HG02840 (cell line): ENCODE measurements around the gene AKAP1.
"Not testable (repeated sequence)": the region's sequence is repeated elsewhere in the genome, so short reads cannot be mapped to it uniquely, and the experiment has no call there.

Experiments
- ATAC-seq: cut with Tn5 transposase; IDR thresholded peaks from one replicate; pipeline ENCODE4 v1.9.1; 2021; ENCODE audit warnings: mild to moderate bottlenecking, moderate library complexity, moderate number of reproducible peaks; ENCODE audit not compliant: unreplicated experiment, low FRiP score

AKAP1 gene

DNA sequence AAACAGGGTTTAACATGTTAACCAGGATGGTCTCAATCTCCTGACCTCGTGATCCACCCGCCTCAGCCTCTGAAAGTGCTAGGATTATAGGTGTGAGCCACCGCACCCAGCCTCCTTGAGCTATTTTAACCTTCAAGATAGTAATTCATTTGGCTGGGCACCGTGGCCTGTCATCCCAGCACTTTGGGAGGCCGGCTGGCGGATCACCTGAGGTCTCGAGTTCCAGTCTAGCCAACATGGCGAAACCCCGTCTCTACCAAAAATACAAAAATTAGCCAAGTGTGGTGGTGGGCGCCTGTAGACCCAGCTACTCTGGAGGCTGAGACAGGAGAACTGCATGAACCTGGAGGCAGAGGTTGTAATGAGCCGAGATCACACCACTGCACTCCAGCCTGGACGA, 17.6 kb downstream of the AKAP1 start:
- not testable (repeated sequence) for ATAC-seq

DNA sequence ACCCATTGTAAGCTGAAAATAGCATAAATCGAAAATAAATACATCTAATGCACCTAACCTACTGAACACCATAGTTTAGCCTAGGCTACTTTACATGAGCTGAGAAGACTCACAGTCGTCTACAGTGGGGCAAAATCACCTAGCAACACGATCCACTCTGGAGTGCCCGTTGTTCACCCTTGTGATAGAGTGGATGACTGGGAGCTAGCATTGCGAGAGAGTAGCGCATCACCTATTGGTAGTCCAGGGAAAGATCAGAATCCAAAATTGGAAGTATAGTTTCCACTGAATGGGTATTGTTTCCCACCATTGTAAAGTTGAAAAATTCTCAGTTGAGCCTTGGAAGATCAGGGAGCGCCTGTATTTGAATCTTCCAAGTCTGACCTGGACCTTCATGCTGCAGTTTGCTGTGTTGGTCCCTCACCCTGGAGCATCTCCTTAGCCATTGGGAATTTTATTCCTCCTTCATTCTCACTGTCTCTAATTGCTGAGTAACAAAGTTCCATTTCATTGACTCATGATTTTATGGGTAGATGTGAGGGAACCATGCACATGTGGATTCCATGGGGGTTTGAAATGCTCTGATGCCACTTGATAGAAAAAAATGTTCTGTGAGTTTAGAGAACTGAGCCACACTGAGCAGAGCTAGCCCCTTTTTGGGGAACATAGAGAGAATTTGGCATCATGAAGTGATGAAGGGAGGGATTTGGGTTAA, 19.6 kb downstream of the AKAP1 start:
- no peak for ATAC-seq

DNA sequence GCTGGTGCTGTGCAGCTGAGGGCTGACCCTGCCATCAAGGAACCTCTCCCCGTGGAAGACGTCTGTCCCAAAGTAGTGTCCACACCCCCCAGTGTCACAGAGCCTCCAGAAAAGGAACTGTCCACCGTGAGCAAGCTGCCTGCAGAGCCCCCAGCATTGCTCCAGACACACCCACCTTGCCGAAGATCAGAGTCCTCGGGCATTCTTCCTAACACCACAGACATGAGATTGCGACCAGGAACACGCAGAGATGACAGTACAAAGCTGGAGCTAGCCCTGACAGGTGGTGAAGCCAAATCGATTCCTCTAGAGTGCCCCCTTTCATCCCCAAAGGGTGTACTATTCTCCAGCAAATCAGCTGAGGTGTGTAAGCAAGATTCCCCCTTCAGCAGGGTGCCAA, 20.5 kb downstream of the AKAP1 start:
- ATAC-seq: no peak

DNA sequence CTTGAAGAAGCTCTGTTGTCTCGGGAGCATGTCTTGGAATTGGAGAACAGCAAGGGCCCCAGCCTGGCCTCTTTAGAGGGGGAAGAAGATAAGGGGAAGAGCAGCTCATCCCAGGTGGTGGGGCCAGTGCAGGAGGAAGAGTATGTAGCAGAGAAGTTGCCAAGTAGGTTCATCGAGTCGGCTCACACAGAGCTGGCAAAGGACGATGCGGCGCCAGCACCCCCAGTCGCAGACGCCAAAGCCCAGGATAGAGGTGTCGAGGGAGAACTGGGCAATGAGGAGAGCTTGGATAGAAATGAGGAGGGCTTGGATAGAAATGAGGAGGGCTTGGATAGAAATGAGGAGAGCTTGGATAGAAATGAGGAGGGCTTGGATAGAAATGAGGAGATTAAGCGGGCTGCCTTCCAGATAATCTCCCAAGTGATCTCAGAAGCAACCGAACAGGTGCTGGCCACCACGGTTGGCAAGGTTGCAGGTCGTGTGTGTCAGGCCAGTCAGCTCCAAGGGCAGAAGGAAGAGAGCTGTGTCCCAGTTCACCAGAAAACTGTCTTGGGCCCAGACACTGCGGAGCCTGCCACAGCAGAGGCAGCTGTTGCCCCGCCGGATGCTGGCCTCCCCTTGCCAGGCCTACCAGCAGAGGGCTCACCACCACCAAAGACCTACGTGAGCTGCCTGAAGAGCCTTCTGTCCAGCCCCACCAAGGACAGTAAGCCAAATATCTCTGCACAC, 21.2 kb downstream of the AKAP1 start:
- ATAC-seq: no peak

DNA sequence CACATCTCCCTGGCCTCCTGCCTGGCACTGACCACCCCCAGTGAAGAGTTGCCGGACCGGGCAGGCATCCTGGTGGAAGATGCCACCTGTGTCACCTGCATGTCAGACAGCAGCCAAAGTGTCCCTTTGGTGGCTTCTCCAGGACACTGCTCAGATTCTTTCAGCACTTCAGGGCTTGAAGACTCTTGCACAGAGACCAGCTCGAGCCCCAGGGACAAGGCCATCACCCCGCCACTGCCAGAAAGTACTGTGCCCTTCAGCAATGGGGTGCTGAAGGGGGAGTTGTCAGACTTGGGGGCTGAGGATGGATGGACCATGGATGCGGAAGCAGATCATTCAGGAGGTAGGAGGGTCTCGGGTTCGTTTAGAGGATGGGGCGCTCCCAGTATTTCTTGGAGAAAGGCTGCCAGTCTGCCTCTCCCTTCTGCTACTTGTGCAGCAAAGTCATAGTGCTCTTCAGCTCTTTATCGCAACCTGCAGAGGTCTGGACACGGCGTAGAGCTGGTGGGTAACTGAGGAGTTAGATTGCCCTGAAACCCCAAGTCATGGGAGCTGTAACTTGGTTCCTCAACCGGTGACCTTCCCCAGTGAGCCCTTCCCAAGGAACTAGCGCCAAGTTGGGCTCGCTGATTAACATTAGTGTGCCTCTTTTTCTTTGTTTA, 21.9 kb downstream of the AKAP1 start:
- no peak for ATAC-seq

DNA sequence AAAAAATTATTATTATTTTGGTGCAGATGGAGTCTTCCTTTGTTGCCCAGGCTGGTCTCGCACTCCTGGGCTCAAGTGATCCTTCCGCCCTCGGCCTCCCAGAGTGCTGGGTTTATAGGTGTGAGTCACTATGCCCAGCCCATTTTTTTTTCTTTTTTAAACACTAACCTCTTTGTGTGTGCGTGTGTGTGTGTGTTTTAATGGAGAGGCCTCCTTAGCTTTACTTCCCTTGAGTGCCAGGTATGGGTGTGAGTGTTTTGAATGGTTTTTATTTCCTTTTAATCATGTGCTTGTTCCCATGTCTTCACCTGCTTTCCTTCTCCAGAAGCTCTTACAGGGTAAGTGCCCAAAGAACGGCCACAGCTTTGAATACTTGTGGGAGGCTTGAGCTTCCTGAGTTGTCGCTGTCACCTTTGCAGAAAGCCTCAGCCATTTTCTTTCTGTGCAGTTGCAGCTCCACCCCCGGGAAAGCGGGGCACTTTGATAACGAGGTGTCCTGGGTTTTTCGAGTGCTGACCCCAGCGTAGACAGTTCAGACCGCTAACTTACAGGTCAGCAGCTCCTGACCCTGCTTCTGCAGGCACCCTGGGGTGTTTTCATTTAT, 22.6 kb downstream of the AKAP1 start:
- no peak for ATAC-seq

DNA sequence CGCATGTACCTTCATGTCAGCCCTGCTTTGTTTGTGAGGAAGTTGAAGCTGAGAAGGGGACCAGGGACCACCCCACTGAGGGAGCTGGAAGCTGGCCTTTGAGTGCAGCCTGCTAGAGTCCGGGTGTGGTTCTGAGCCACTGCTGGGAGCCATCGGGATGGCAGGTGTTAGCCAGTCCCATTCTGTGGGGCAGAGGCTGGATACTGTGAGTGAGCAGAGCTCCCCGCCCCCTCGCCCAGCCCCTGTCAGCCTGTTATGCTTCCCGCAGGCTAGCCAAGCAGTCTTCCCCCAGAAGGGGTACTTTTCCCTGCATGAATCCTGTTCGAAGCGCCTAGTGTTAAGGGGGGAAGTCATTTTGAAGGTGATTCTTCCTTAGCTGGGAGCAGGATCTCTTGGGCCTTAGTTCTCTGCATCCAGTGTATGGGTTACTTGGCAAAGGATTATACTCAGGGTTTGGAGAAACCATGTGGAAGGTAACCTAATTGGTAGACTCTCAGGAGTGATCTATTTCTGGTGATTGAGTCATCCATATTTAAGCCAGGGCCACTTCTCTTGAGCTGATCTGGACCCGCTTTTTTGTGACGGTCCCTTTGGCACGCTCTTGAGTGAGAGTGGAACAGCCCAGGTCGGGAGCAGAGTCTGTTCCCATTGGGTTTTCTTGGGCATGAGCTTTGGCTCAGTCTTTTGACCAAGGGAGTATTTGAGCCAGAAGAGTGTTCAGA, 23.8 kb downstream of the AKAP1 start:
- no peak for ATAC-seq

DNA sequence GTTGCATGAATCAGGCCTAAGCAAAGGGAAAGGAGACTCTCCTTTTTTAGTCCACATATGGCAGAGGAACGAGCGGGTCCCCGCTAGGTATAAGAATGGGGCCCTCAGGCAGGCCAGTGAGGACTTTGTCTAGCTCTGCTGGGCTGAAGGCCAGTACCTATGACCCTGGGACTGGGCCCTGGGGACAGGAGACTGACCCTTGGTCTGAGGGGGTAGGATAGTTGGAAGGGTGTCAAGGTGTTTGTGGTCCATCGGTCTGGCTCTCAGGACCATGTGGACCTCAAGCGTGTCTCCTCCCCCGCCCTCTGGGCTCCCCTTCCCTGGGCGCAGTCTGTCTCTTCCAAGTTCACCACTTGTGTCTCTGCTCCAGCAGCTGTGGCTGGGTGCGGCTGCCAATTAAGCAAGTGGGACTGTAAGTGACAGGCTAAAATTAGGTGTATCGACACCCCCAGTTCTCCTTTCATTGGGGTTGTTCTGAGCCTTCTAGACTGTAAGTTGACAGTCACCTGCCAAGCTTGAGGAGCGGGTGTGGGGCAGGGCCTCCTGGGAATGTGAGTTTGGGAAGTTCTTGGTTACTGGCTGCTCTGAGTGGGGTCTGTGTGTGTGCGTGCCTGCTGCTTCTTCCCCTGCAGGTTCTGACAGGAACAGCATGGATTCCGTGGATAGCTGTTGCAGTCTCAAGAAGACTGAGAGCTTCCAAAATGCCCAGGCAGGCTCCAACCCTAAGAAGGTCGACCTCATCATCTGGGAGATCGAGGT, 24.5 kb downstream of the AKAP1 start:
- ATAC-seq: no peak

DNA sequence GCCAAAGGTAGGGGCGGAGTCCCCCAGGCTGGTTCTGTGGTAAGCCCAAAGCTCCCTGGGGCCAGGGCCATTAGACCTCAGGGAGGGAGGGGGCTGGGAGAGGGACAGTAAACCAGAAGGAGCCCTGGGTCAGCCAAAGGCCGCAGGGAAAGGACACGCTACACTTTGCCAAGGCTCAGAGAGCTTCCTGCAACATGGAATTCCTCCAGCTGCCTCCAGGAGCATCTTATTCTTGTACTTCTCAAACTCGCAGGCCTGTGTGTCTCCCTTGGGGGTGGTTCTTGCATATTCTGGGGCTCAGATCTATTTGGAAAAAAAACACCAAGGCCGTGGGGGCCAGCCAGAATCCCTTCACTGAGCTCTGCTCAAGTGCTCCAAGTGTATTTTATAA, 25.1 kb downstream of the AKAP1 start:
- ATAC-seq: no peak

DNA sequence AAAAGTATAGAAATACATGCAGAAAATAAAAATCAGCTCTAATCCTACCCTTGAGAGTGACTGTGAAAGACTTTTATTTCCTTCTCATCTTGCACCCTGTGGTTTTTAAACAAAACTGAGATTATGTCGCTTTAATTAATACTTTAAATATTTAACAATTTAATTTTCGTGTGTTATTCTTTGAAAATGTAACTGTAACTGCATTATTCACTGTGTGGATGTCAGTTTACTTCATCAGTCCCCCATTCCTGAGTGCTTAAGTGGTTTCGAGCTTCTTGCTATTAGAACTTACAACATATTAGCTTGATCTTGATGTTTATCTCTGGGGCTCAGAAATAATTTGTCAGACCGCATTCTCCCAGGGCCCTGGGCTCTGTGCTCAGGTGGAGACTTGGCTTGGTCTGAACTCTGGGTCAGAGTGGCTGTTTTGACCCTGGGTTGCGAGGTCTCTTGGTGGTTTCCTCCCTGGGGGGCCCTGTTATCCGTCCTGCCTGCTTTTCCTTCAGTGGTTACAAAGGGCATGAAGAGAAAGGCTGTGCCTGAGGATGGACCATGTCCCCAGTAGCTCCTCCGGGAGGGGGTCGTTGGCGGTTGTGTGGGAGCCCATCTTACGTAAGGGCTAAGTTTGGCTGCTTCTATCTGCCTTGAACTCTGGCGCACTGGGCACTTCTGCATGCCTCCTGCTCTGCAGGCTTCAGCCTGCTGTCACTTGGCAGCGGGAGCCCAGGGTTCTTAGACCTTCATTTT, 25.7 kb downstream of the AKAP1 start:
- no peak for ATAC-seq

DNA sequence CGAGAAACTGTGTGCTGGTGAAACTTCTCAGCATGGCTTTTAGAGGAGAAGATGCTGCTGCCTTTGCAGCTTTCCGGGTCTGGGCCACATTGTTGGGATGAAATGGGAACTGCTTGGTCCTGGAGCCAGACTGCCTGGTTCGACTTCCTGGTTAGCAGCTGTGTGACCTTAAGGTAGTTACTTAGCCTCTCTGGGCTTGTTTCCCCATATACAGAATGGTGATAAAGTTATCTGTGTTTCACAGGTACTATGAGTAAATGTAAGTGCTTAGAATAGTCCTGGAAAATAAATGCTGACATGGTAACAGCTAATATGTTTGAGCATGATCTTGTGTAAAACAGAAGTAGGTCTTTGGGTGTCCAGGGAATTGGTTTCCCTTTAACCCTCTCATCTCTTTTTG, 26.3 kb downstream of the AKAP1 start:
- no peak for ATAC-seq

DNA sequence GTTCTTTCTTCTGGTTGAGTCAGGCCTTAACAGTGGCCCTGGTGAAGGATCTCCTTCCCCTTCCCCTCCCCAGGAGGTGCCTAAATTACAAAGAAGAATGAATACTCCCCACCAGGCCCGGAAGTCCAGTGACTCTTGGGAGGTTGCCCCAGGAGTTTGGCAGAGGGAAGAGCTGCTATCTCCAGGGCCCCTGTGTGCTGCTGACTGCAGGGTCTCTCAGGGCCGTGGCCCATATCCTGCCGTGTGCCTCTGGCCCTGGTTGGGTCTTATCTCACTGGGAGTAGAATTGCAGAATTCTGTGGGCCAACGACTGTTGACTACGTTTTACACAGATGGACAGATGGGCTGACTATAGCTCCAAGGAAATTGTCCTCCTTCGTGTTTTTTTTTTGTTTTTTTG, 28.0 kb downstream of the AKAP1 start:
- ATAC-seq: no peak

DNA sequence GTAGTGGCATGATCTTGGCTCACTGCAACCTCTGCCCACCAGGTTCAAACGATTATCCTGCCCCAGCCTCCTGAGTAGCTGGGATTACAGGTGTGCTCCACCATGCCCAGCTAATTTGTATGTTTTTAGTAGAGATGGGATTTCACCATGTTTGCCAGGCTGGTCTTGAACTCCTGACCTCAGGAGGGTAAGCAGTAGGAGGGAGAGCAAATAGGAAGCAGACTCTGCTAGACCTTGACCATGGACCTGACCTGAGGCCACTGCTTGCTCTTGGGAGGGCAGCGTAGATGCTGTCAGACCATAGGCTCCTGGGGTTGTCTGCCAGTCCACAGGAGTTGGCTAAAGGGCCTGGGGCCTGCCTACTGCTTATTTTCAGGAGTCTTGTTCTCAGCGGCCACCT, 28.6 kb downstream of the AKAP1 start:
- no peak for ATAC-seq

DNA sequence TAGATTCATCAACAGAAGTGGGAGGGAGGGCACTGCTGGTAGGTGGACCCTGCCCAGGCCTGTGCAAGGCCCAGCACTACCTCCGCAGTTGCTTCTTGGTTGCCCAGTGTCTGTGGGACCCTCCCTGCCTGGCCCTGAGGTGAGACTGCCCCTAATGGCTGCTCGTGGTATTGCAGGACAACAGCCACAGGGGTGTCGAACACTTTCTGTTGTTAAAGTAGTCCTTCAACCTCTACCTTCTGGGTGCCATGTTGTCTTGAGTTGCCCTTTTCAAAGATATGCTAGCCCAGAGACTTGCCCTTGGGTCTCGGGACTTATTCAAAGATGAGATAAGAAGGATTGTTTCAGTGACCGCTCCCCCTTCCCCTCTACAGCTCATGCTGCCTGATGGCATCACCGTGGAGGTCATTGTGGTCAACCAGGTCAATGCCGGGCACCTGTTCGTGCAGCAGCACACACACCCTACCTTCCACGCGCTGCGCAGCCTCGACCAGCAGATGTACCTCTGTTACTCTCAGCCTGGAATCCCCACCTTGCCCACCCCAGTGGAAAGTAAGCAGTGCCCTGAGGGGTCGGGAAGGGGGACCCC, 29.1 kb downstream of the AKAP1 start:
- no peak for ATAC-seq

DNA sequence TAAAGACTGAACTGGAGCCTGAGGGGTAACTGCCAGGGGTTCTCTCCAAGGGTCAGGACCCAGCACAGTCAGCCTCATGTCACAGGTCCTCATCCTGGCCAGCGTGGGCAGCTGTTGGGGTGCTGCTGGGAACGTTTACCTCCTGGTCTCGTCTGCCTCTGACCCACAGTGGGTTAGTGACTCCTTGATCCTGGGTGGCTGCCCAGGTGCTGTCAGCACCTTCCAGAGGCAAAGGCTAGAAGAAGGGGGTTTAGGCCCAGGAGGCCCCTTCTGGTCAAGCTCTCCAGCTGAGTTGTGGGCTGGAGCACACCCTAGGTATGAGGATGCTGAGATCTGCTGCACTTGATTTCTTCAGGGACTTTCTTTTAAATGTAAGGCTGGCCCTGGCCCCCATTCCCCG, 30.3 kb downstream of the AKAP1 start:
- ATAC-seq: no peak

DNA sequence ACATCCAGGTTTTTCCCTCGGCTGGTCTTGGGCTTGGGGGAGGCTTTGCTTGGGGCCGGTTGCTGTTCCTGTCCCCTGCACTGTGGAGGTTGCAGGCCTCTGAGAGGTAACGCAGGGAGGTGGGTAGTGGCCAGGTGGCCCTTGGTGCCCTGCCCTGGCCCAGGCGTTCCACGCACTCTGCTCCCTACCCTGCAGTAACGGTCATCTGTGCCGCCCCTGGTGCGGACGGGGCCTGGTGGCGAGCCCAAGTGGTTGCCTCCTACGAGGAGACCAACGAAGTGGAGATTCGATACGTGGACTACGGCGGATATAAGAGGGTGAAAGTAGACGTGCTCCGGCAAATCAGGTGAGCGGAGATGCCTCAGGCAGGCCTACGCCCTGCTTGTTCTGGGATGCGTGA, 30.9 kb downstream of the AKAP1 start:
- ATAC-seq: no peak

DNA sequence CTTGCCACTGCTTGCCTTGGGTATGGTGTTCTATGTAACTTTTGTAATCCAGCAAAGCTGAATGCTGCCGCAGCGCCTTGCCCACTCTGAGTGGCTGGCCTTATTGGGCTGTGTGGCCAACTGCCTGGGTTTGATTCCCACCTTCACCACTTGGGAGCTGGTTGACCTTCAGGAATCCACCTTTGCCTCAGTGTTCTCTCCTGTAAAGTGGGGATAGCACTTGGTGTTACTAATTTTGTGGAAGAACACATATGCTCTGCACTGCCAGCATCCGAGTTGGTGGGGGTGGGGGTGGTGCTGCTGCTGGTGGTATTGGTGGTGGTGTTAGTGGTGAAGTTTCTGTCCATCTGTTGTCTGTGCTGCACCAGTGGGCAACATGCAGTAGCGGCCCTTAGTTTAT, 32.8 kb downstream of the AKAP1 start:
- ATAC-seq: no peak

DNA sequence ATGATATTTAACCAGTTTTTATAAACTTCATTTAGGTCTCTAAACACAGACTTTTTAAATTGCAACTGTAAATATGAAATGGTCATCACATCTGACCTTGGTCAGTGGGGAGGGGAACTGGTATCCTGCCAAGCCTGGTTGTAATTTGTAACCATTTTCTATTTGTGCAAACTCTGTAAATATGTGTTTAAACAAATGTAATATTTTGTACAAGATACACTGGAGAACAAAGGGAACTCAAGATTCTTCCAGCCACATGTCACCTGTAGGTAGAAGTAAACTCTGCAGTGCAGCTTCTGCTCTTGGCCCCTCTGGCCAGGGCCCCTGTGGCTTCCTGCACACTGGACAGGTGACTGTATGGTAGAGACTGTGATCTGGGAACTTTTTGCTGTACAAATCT, 35.8 kb downstream of the AKAP1 start:
- no peak for ATAC-seq
